HCT116 (cell line): Measurements from ENCODE around the gene NKG7. TPM values are rescaled to one million over a fixed set of nuclear protein-coding genes. Genes with fewer than 3 reads are reported as not detected.
A peak's percentile ranks its signal among the peaks of the same experiment; 100 is the strongest.

ENCODE experiments used
- ATAC-seq: fragments of 200-7000 bp; cut with Tn5 transposase; 2 replicates; pipeline ENCODE4 v1.9.1; 2020; ENCODE audit warnings: mild to moderate bottlenecking, moderate library complexity
- BruUV-seq: library from RNA; stranded (reverse); fragments of 400-500 nt; replicated peaks from 2 replicates; lab custom pipeline; 2021; lab: Mats Ljungman, UMichigan
- CTCF ChIA-PET: fragments of 300-600 bp; sonication (Branson Sonifier 250); formaldehyde crosslinking; loops from one replicate; lab custom pipeline; 2021; ENCODE audit warnings: antibody characterized with exemption; lab: Charles Lee
- POLR2A ChIA-PET: fragments of 300-600, 350-600 bp; sonication (Branson Sonifier 250); formaldehyde crosslinking; loops from one replicate; lab custom pipeline; 2021; ENCODE audit warnings: antibody characterized with exemption; lab: Charles Lee
- RAD21 ChIA-PET, 2 experiments: fragments of 300-600 bp; sonication (Branson Sonifier 250); formaldehyde crosslinking; loops; one replicate each; lab custom pipeline; 2023; ENCODE audit warnings: low total read pairs in 2 of 2; ENCODE audit not compliant: uncharacterized antibody in 2 of 2, unreplicated experiment in 2 of 2, low non-redundant PET in 1 of 2; lab: Charles Lee
- DNase-seq: peaks from one replicate; pipeline ENCODE4 v3.0.0-alpha.2; 2010; ENCODE audit warnings: low read depth, low spot score
- H2AFZ ChIP-seq: fragments of 200-600 bp; shearing (Covaris generic), sonication (generic); 2 replicates; pipeline ENCODE4 v1.6.1; 2017; ENCODE audit warnings: low read depth, mixed run types, mixed read lengths, antibody characterized with exemption, low read length; ENCODE audit not compliant: poor library complexity, severe bottlenecking
- H3K27ac ChIP-seq: 2 replicates; pipeline ENCODE4 v1.5.1; 2012; ENCODE audit warnings: low read depth, low read length
- H3K27me3 ChIP-seq: fragments of 200-600 bp; sonication (generic); 2 replicates; pipeline ENCODE4 v1.6.1; 2016; ENCODE audit warnings: mixed run types, low read length, mixed read lengths; ENCODE audit not compliant: insufficient read depth
- H3K36me3 ChIP-seq, 2 experiments: fragments of 200-500 bp in 1 of 2; fragments of 200-600 bp in 1 of 2; sonication (Bioruptor generic) in 1 of 2; sonication (generic) in 1 of 2; 2 replicates each; pipeline versions ENCODE4 v1.5.1 to v1.6.1; 2014 to 2016; ENCODE audit warnings: low read length in 2 of 2, inconsistent platforms in 1 of 2, mixed read lengths in 1 of 2, mixed run types in 1 of 2; ENCODE audit not compliant: insufficient read depth in 2 of 2, control insufficient read depth in 1 of 2
- H3K4me1 ChIP-seq, 2 experiments: fragments of 200-600 bp in 1 of 2; sonication (generic) in 1 of 2; 2 replicates each; pipeline versions ENCODE4 v1.5.1 to v1.6.1; 2012 to 2017; ENCODE audit warnings: low read length in 2 of 2, inconsistent platforms in 1 of 2, mild to moderate bottlenecking in 1 of 2, mixed read lengths in 1 of 2, mixed run types in 1 of 2, moderate library complexity in 1 of 2; ENCODE audit not compliant: insufficient read depth in 2 of 2, control insufficient read depth in 1 of 2
- H3K4me2 ChIP-seq: fragments of 200-600 bp; sonication (generic); 2 replicates; pipeline ENCODE4 v1.6.1; 2017; ENCODE audit warnings: mixed run types, low read length, mixed read lengths
- H3K4me3 ChIP-seq, 2 experiments: fragments of 200-600 bp in 1 of 2; sonication (generic) in 1 of 2; replicated peaks in 1 of 2; 2 replicates each; pipeline ENCODE4 v1.5.1; 2011 to 2016; ENCODE audit warnings: low read length in 2 of 2, control low read depth in 1 of 2, low read depth in 1 of 2, mild to moderate bottlenecking in 1 of 2, mixed read lengths in 1 of 2, mixed run types in 1 of 2
- H3K79me2 ChIP-seq: fragments of 200-600 bp; sonication (generic); 2 replicates; pipeline ENCODE4 v1.6.1; 2017; ENCODE audit warnings: mild to moderate bottlenecking, mixed run types, low read length, moderate library complexity, mixed read lengths; ENCODE audit not compliant: insufficient read depth
- H3K9ac ChIP-seq: fragments of 200-600 bp; sonication (generic); 2 replicates; pipeline ENCODE4 v1.6.1; 2016; ENCODE audit warnings: low read length, mixed read lengths
- H3K9me2 ChIP-seq: fragments of 200-600 bp; sonication (generic), shearing (Covaris generic); 2 replicates; pipeline ENCODE4 v1.6.1; 2017; ENCODE audit warnings: mixed run types, mild to moderate bottlenecking, moderate library complexity; ENCODE audit not compliant: insufficient read depth
- H3K9me3 ChIP-seq, 2 experiments: fragments of 200-500 bp in 1 of 2; fragments of 200-600 bp in 1 of 2; sonication (Bioruptor generic) in 1 of 2; sonication (generic) in 1 of 2; 2 replicates each; pipeline ENCODE4 v1.6.1; 2014 to 2017; ENCODE audit warnings: low read length in 2 of 2, mixed read lengths in 2 of 2, inconsistent platforms in 1 of 2, low read depth in 1 of 2, mild to moderate bottlenecking in 1 of 2, mixed run types in 1 of 2, moderate library complexity in 1 of 2; ENCODE audit not compliant: control insufficient read depth in 1 of 2, insufficient read depth in 1 of 2
- H4K20me1 ChIP-seq: fragments of 200-600 bp; sonication (generic), shearing (Covaris generic); 2 replicates; pipeline ENCODE4 v1.6.1; 2017; ENCODE audit warnings: mixed run types, mild to moderate bottlenecking, moderate library complexity; ENCODE audit not compliant: insufficient read depth
- EZH2 ChIP-seq: fragments of 200-600 bp; sonication (generic); IDR thresholded peaks from 2 replicates; pipeline ENCODE4 v1.6.1; 2017; ENCODE audit warnings: antibody characterized with exemption, mixed run types
- EZH2phosphoT487 ChIP-seq: fragments of 200-600 bp; IDR thresholded peaks from 2 replicates; pipeline ENCODE4 v1.6.1; 2018; ENCODE audit warnings: antibody characterized with exemption, borderline replicate concordance
- FOSL1 ChIP-seq: IDR thresholded peaks from 2 replicates; pipeline ENCODE4 v1.6.1; 2012; ENCODE audit warnings: low read depth
- POLR2AphosphoS5 ChIP-seq: IDR thresholded peaks from 2 replicates; pipeline ENCODE4 v1.6.1; 2011; ENCODE audit warnings: mild to moderate bottlenecking, low read depth, low read length, moderate library complexity
- SRF ChIP-seq: IDR thresholded peaks from 2 replicates; pipeline ENCODE4 v1.6.1; 2012; ENCODE audit warnings: low read depth
- intact Hi-C: fragments of 100-400 bp; cut with micrococcal nuclease; formaldehyde crosslinking; loops from 2 replicates; pipeline ENCODE4 v1.10.0; 2022
- total RNA-seq: library from RNA; stranded (reverse); gene quantifications from one replicate; pipeline ENCODE4 v1.2.1, GENCODE V29; 2021; ENCODE audit not compliant: unreplicated experiment
- TF ChIP-seq, protein P1 (sequence below): IDR thresholded peaks from 2 replicates; pipeline ENCODE4 v1.6.1; 2012
- TF ChIP-seq, protein P2 (sequence below): IDR thresholded peaks from 2 replicates; pipeline ENCODE4 v1.6.1; 2012; ENCODE audit warnings: low read depth
- TF ChIP-seq, protein P3 (sequence below), 3 experiments: fragments of 200-600 bp in 1 of 3; sonication (generic) in 1 of 3; IDR thresholded peaks in 2 of 3; conservative IDR thresholded peaks in 1 of 3; 2 replicates each; pipeline ENCODE4 v1.5.1; 2012 to 2017; ENCODE audit warnings: low read depth in 2 of 3, low read length in 2 of 3, antibody characterized with exemption in 1 of 3, borderline replicate concordance in 1 of 3, control low read depth in 1 of 3, mild to moderate bottlenecking in 1 of 3, mixed read lengths in 1 of 3, mixed run types in 1 of 3, moderate library complexity in 1 of 3; ENCODE audit not compliant: insufficient read depth in 1 of 3

Gene NKG7
- total RNA-seq, 1 experiment from 2014 or later: not detected

DNA sequence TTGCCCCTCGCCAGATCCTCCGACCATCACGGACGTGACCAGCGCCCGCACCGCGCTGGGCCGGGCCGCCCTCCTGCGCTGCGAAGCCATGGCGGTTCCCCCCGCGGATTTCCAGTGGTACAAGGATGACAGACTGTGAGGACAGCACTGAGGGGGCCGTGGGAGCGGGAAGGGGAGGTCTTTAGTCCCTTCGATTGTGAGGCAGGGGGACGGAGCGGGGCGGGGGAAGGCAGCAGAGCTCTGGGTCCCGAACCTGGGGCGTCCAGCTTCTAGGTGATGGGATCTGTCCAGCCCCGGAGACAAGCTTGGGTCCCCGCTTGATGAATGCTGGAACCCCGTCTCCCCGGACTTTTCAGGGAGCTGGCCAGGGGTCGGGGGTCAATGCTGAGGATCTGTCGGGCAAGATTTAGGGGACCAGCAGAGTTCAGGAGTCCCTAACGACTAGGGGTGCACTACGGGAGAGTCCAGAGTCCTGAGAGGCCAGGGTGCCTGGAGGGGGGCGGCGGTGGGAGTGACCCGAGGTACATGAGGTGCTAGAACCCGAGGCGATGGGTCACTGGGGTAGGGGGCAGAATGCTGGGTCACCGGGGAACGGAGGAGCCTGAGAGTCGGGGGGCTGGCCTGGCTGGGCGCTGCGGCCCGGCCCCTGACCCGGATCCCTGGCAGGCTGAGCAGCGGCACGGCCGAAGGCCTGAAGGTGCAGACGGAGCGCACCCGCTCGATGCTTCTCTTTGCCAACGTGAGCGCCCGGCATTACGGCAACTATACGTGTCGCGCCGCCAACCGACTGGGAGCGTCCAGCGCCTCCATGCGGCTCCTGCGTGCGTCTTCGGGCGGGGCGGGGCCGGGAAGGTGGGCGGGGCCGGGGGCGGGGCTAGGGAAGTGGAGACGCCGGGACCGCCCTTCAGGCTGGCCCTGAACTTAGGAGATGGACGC lies 45.1 kb downstream of the NKG7 start:
- H3K4me3 ChIP-seq: peak overlapping the region; percentile 15 to 41; a peak in 3 of 4 replicates
- POLR2A ChIA-PET: no interaction called here
- H3K9me3 ChIP-seq: no peaks in the 10 kb centered on the region
- intact Hi-C loops: no loop called here
- peaks cover 8% of the 10 kb centered on the region; the same call in 1 of the 2 replicates for H3K27me3 ChIP-seq
- RAD21 ChIA-PET: no interaction called here
- BruUV-seq: no TSS peak
- H3K9me2 ChIP-seq: no peaks in the 10 kb centered on the region
- no peaks in the 10 kb centered on the region for H3K79me2 ChIP-seq
- TF ChIP-seq, protein P1, sequence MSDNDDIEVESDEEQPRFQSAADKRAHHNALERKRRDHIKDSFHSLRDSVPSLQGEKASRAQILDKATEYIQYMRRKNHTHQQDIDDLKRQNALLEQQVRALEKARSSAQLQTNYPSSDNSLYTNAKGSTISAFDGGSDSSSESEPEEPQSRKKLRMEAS: no peak
- TF ChIP-seq, protein P2, sequence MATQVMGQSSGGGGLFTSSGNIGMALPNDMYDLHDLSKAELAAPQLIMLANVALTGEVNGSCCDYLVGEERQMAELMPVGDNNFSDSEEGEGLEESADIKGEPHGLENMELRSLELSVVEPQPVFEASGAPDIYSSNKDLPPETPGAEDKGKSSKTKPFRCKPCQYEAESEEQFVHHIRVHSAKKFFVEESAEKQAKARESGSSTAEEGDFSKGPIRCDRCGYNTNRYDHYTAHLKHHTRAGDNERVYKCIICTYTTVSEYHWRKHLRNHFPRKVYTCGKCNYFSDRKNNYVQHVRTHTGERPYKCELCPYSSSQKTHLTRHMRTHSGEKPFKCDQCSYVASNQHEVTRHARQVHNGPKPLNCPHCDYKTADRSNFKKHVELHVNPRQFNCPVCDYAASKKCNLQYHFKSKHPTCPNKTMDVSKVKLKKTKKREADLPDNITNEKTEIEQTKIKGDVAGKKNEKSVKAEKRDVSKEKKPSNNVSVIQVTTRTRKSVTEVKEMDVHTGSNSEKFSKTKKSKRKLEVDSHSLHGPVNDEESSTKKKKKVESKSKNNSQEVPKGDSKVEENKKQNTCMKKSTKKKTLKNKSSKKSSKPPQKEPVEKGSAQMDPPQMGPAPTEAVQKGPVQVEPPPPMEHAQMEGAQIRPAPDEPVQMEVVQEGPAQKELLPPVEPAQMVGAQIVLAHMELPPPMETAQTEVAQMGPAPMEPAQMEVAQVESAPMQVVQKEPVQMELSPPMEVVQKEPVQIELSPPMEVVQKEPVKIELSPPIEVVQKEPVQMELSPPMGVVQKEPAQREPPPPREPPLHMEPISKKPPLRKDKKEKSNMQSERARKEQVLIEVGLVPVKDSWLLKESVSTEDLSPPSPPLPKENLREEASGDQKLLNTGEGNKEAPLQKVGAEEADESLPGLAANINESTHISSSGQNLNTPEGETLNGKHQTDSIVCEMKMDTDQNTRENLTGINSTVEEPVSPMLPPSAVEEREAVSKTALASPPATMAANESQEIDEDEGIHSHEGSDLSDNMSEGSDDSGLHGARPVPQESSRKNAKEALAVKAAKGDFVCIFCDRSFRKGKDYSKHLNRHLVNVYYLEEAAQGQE: no peak
- no peak for TF ChIP-seq EZH2phosphoT487
- TF ChIP-seq EZH2: no peak
- no peak for TF ChIP-seq FOSL1
- TF ChIP-seq, protein P3, sequence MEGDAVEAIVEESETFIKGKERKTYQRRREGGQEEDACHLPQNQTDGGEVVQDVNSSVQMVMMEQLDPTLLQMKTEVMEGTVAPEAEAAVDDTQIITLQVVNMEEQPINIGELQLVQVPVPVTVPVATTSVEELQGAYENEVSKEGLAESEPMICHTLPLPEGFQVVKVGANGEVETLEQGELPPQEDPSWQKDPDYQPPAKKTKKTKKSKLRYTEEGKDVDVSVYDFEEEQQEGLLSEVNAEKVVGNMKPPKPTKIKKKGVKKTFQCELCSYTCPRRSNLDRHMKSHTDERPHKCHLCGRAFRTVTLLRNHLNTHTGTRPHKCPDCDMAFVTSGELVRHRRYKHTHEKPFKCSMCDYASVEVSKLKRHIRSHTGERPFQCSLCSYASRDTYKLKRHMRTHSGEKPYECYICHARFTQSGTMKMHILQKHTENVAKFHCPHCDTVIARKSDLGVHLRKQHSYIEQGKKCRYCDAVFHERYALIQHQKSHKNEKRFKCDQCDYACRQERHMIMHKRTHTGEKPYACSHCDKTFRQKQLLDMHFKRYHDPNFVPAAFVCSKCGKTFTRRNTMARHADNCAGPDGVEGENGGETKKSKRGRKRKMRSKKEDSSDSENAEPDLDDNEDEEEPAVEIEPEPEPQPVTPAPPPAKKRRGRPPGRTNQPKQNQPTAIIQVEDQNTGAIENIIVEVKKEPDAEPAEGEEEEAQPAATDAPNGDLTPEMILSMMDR (IDR thresholded peaks at IDR 0.05 in 2 of 3, conservative IDR thresholded peaks at IDR 0.05 in 1 of 3; ENCODE audit: borderline replicate concordance in 1 of 3, insufficient read depth in 1 of 3, low read depth in 2 of 3, low read length in 2 of 3): peak in 2 of 3 experiments; percentile 18; a peak in 2 of 6 replicates
- TF ChIP-seq SRF: no peak
- TF ChIP-seq POLR2AphosphoS5: peak; percentile 25; the same call in 1 of the 2 replicates
- H3K36me3 ChIP-seq: no peaks in the 10 kb centered on the region
- H3K27ac ChIP-seq: peak overlapping the region; percentile 26; the same call in 1 of the 2 replicates
- H2AFZ ChIP-seq: no peak overlapping the region
- H3K9ac ChIP-seq: peak overlapping the region; percentile 25; the same call in 1 of the 2 replicates
- CTCF ChIA-PET: no interaction called here
- ATAC-seq: peak; percentile 88
- no peaks in the 10 kb centered on the region for H4K20me1 ChIP-seq
- peaks cover 2 to 10% of the 10 kb centered on the region in 2 experiments; a peak in 2 of 4 replicates for H3K4me1 ChIP-seq
- peak overlapping the region; percentile 56 for H3K4me2 ChIP-seq
- no peak for DNase-seq
